ENCODE results near the gene GEN1.

GEN1 gene

GRCh38 chr2:17795309-17795708 lies 41.4 kb downstream of the GEN1 start:
- DNase-seq (ENCODE audit: low read depth) = no peak

GRCh38 chr2:17798338-17798737 lies 44.4 kb downstream of the GEN1 start:
- DNase-seq (ENCODE audit: low read depth) = no peak

- no peak for DNase-seq (ENCODE audit: low read depth)
Observed at GRCh38 chr2:17799301-17800120, 45.6 kb downstream of the GEN1 start.

- no peak for DNase-seq (ENCODE audit: low read depth)
Observed at GRCh38 chr2:17800219-17800618, 46.3 kb downstream of the GEN1 start.

- no peak for DNase-seq (ENCODE audit: low read depth)
Observed at GRCh38 chr2:17800693-17801458, 46.9 kb downstream of the GEN1 start.

GRCh38 chr2:17803497-17803896 lies 49.6 kb downstream of the GEN1 start:
- no peak for DNase-seq (ENCODE audit: low read depth)

GRCh38 chr2:17804358-17804757 lies 50.4 kb downstream of the GEN1 start:
- no peak for DNase-seq (ENCODE audit: low read depth)

- no peak for DNase-seq (ENCODE audit: low read depth)
Observed at GRCh38 chr2:17805166-17805565, 51.2 kb downstream of the GEN1 start.

GRCh38 chr2:17805717-17806363 lies 51.9 kb downstream of the GEN1 start:
- DNase-seq (ENCODE audit: low read depth) = no peak

- DNase-seq (ENCODE audit: low read depth) = no peak
Observed at GRCh38 chr2:17813010-17813741, 59.2 kb downstream of the GEN1 start.

- DNase-seq (ENCODE audit: low read depth) = no peak
Observed at GRCh38 chr2:17813742-17814473, 60.0 kb downstream of the GEN1 start.

GRCh38 chr2:17814601-17815000 lies 60.7 kb downstream of the GEN1 start:
- no peak for DNase-seq (ENCODE audit: low read depth)

- DNase-seq (ENCODE audit: low read depth) = no peak
Observed at GRCh38 chr2:17815468-17816184, 61.7 kb downstream of the GEN1 start.

- no peak for DNase-seq (ENCODE audit: low read depth)
Observed at GRCh38 chr2:17816396-17817245, 62.7 kb downstream of the GEN1 start, which contains the start of gene MSGN1. Gene MSGN1, plus strand, starts transcription at chr2:17816460. Its CDS starts 59 bp downstream, at chr2:17816519.

- DNase-seq (ENCODE audit: low read depth) = no peak
Observed at GRCh38 chr2:17818235-17818815, 64.4 kb downstream of the GEN1 start.

- DNase-seq (ENCODE audit: low read depth) = no peak
Observed at GRCh38 chr2:17821080-17821479, 67.1 kb downstream of the GEN1 start.

GRCh38 chr2:17821535-17822444 lies 67.9 kb downstream of the GEN1 start:
- no peak for DNase-seq (ENCODE audit: low read depth)

- no peak for DNase-seq (ENCODE audit: low read depth)
Observed at GRCh38 chr2:17822445-17823117, 68.6 kb downstream of the GEN1 start.
